ENCODE measurements around the gene HOXD12.

The HOXD12 gene

GRCh38 chr2:176099728-176100546 lies at the start of gene HOXD12:
HOXD12 (plus strand) TSS chr2:176099795; CDS start chr2:176099802, 7 bp downstream.
- DNase-seq = no peak

- no peak for DNase-seq
These were observed 43.2 kb upstream of the HOXD12 start for GRCh38 chr2:176056406-176056805.

GRCh38 chr2:176063958-176064357 lies 35.6 kb upstream of the HOXD12 start:
- DNase-seq = no peak

- no peak for DNase-seq
These were observed 32.7 kb upstream of the HOXD12 start for GRCh38 chr2:176066645-176067588.

GRCh38 chr2:176067589-176068418 lies 31.8 kb upstream of the HOXD12 start:
- DNase-seq = no peak

- DNase-seq = no peak
These were observed 31.2 kb upstream of the HOXD12 start for GRCh38 chr2:176068419-176068832.

- no peak for DNase-seq
These were observed 28.0 kb upstream of the HOXD12 start for GRCh38 chr2:176071330-176072291.

GRCh38 chr2:176072292-176072669 lies 27.3 kb upstream of the HOXD12 start:
- no peak for DNase-seq

GRCh38 chr2:176072951-176073904 lies 26.4 kb upstream of the HOXD12 start:
- DNase-seq = no peak

- no peak for DNase-seq
These were observed 24.6 kb upstream of the HOXD12 start for GRCh38 chr2:176074919-176075425.

- DNase-seq = no peak
These were observed 24.1 kb upstream of the HOXD12 start for GRCh38 chr2:176075481-176075880.

- DNase-seq = no peak
These were observed 23.5 kb upstream of the HOXD12 start for GRCh38 chr2:176076063-176076462.

GRCh38 chr2:176076796-176077195 lies 22.8 kb upstream of the HOXD12 start:
- DNase-seq = no peak

GRCh38 chr2:176078541-176079284 lies 20.9 kb upstream of the HOXD12 start:
- DNase-seq = no peak

- DNase-seq = no peak
These were observed 20.2 kb upstream of the HOXD12 start for GRCh38 chr2:176079285-176079830.

- DNase-seq = no peak
These were observed 19.6 kb upstream of the HOXD12 start for GRCh38 chr2:176079831-176080539.

- DNase-seq = no peak
These were observed 18.8 kb upstream of the HOXD12 start for GRCh38 chr2:176080540-176081375.

All from HCEC 1CT (cell line).